ENCODE measurements around the gene PALM2AKAP2.

The PALM2AKAP2 gene

GRCh38 chr9:109779711-109780452 is at the start of gene PALM2AKAP2:
TSS of gene PALM2AKAP2 (plus strand) at chr9:109780198. CDS start at chr9:109780489, 291 bp downstream.
- in situ Hi-C loops (cut with HindIII; ENCODE audit: low sequenced_read_pairs), result loop anchor here (5.0 kb wide), 1 partner anchor 37 kb away; no protein-coding TSS in a partner anchor

GRCh38 chr9:109730228-109730627 is 49.8 kb upstream of the PALM2AKAP2 start:
- in situ Hi-C loops (cut with HindIII; ENCODE audit: low sequenced_read_pairs), result no loop called here

GRCh38 chr9:109733690-109734089 is 46.3 kb upstream of the PALM2AKAP2 start:
- in situ Hi-C loops (cut with HindIII; ENCODE audit: low sequenced_read_pairs), result no loop called here

GRCh38 chr9:109734814-109735213 is 45.2 kb upstream of the PALM2AKAP2 start:
- in situ Hi-C loops (cut with HindIII; ENCODE audit: low sequenced_read_pairs), result no loop called here

- in situ Hi-C loops (cut with HindIII; ENCODE audit: low sequenced_read_pairs), result no loop called here
Measured at GRCh38 chr9:109735801-109736200, 44.2 kb upstream of the PALM2AKAP2 start.

- in situ Hi-C loops (cut with HindIII; ENCODE audit: low sequenced_read_pairs), result no loop called here
Measured at GRCh38 chr9:109737295-109737694, 42.7 kb upstream of the PALM2AKAP2 start.

GRCh38 chr9:109739760-109740159 is 40.2 kb upstream of the PALM2AKAP2 start:
- in situ Hi-C loops (cut with HindIII; ENCODE audit: low sequenced_read_pairs), result loop anchor here (5.0 kb wide), 1 partner anchor 72 kb away; no protein-coding TSS in a partner anchor

GRCh38 chr9:109742776-109743348 is 37.1 kb upstream of the PALM2AKAP2 start:
- in situ Hi-C loops (cut with HindIII; ENCODE audit: low sequenced_read_pairs), result loop anchor here (5.0 kb wide), 1 partner anchor 76 kb away; no protein-coding TSS in a partner anchor

GRCh38 chr9:109743696-109744095 is 36.3 kb upstream of the PALM2AKAP2 start:
- in situ Hi-C loops (cut with HindIII; ENCODE audit: low sequenced_read_pairs), result loop anchor here (5.0 kb wide), 1 partner anchor 76 kb away; no protein-coding TSS in a partner anchor

- in situ Hi-C loops (cut with HindIII; ENCODE audit: low sequenced_read_pairs), result no loop called here
Measured at GRCh38 chr9:109745335-109746283, 34.4 kb upstream of the PALM2AKAP2 start.

GRCh38 chr9:109751253-109751652 is 28.7 kb upstream of the PALM2AKAP2 start:
- in situ Hi-C loops (cut with HindIII; ENCODE audit: low sequenced_read_pairs), result no loop called here

- in situ Hi-C loops (cut with HindIII; ENCODE audit: low sequenced_read_pairs), result no loop called here
Measured at GRCh38 chr9:109753308-109753707, 26.7 kb upstream of the PALM2AKAP2 start.

- in situ Hi-C loops (cut with HindIII; ENCODE audit: low sequenced_read_pairs), result no loop called here
Measured at GRCh38 chr9:109755040-109755439, 25.0 kb upstream of the PALM2AKAP2 start.

- in situ Hi-C loops (cut with HindIII; ENCODE audit: low sequenced_read_pairs), result no loop called here
Measured at GRCh38 chr9:109759589-109759988, 20.4 kb upstream of the PALM2AKAP2 start.

- in situ Hi-C loops (cut with HindIII; ENCODE audit: low sequenced_read_pairs), result no loop called here
Measured at GRCh38 chr9:109765278-109765677, 14.7 kb upstream of the PALM2AKAP2 start.

GRCh38 chr9:109765830-109766229 is 14.2 kb upstream of the PALM2AKAP2 start:
- in situ Hi-C loops (cut with HindIII; ENCODE audit: low sequenced_read_pairs), result no loop called here

- in situ Hi-C loops (cut with HindIII; ENCODE audit: low sequenced_read_pairs), result no loop called here
Measured at GRCh38 chr9:109766351-109766750, 13.6 kb upstream of the PALM2AKAP2 start.

GRCh38 chr9:109767404-109767803 is 12.6 kb upstream of the PALM2AKAP2 start:
- in situ Hi-C loops (cut with HindIII; ENCODE audit: low sequenced_read_pairs), result no loop called here

- in situ Hi-C loops (cut with HindIII; ENCODE audit: low sequenced_read_pairs), result no loop called here
Measured at GRCh38 chr9:109767814-109768213, 12.2 kb upstream of the PALM2AKAP2 start.

- in situ Hi-C loops (cut with HindIII; ENCODE audit: low sequenced_read_pairs), result no loop called here
Measured at GRCh38 chr9:109769250-109769649, 10.7 kb upstream of the PALM2AKAP2 start.

GRCh38 chr9:109770101-109770500 is 9.9 kb upstream of the PALM2AKAP2 start:
- in situ Hi-C loops (cut with HindIII; ENCODE audit: low sequenced_read_pairs), result no loop called here

Measured in endothelial cell of hepatic sinusoid (primary cell).